HEK293 (cell line): ENCODE data around the gene JTB.

ENCODE experiments used
- BCL11A ChIP-seq: fragments of 450-650 bp; formaldehyde crosslinking; IDR thresholded peaks from 2 replicates; pipeline ENCODE4 v1.5.1; 2016; ENCODE audit warnings: low read depth, missing biosample characterization, missing genetic modification characterization
- EGR2 ChIP-seq: fragments of 450-650 bp; formaldehyde crosslinking; IDR thresholded peaks from 2 replicates; pipeline ENCODE4 v1.5.1; 2016; ENCODE audit warnings: low read depth, missing biosample characterization, missing genetic modification characterization
- GLI2 ChIP-seq: fragments of 450-650 bp; formaldehyde crosslinking; IDR thresholded peaks from 2 replicates; pipeline ENCODE4; 2017; ENCODE audit warnings: missing biosample characterization, missing genetic modification characterization, low read depth, borderline replicate concordance
- KLF10 ChIP-seq: fragments of 450-650 bp; IDR thresholded peaks from 2 replicates; pipeline ENCODE4 v1.5.1; 2018; ENCODE audit warnings: missing biosample characterization, mild to moderate bottlenecking, missing genetic modification characterization
- KLF9 ChIP-seq: fragments of 450-650 bp; formaldehyde crosslinking; IDR thresholded peaks from 2 replicates; pipeline ENCODE4 v1.5.1; 2016; ENCODE audit warnings: missing biosample characterization, missing genetic modification characterization, low read depth
- OSR2 ChIP-seq: fragments of 450-650 bp; formaldehyde crosslinking; IDR thresholded peaks from 2 replicates; pipeline ENCODE4 v1.5.1; 2016; ENCODE audit warnings: missing biosample characterization, missing genetic modification characterization
- SCRT1 ChIP-seq: fragments of 450-650 bp; formaldehyde crosslinking; IDR thresholded peaks from 2 replicates; pipeline ENCODE4 v1.5.1; 2016; ENCODE audit warnings: missing biosample characterization, missing genetic modification characterization, borderline replicate concordance
- SP2 ChIP-seq: fragments of 450-650 bp; formaldehyde crosslinking; IDR thresholded peaks from 2 replicates; pipeline ENCODE4 v1.5.1; 2016; ENCODE audit warnings: missing biosample characterization, missing genetic modification characterization
- SP3 ChIP-seq: fragments of 450-650 bp; formaldehyde crosslinking; IDR thresholded peaks from 2 replicates; pipeline ENCODE4 v1.5.1; 2016; ENCODE audit warnings: missing biosample characterization, missing genetic modification characterization
- WT1 ChIP-seq: fragments of 450-650 bp; formaldehyde crosslinking; IDR thresholded peaks from 2 replicates; pipeline ENCODE4 v1.5.1; 2016; ENCODE audit warnings: missing biosample characterization, missing genetic modification characterization
- ZBTB1 ChIP-seq: fragments of 450-650 bp; formaldehyde crosslinking; IDR thresholded peaks from 2 replicates; pipeline ENCODE4 v1.5.1; 2016; ENCODE audit warnings: missing biosample characterization, missing genetic modification characterization
- ZBTB20 ChIP-seq: fragments of 450-650 bp; formaldehyde crosslinking; IDR thresholded peaks from 2 replicates; pipeline ENCODE4 v1.5.1; 2016; ENCODE audit warnings: missing biosample characterization, missing genetic modification characterization
- ZBTB21 ChIP-seq: fragments of 450-650 bp; formaldehyde crosslinking; IDR thresholded peaks from 2 replicates; pipeline ENCODE4 v1.5.1; 2017; ENCODE audit warnings: missing biosample characterization, missing genetic modification characterization
- ZBTB7A ChIP-seq: fragments of 450-650 bp; formaldehyde crosslinking; IDR thresholded peaks from 2 replicates; pipeline ENCODE4 v1.5.1; 2016; ENCODE audit warnings: low read depth, missing biosample characterization, missing genetic modification characterization
- ZEB2 ChIP-seq: fragments of 450-650 bp; formaldehyde crosslinking; IDR thresholded peaks from 2 replicates; pipeline ENCODE4 v1.5.1; 2016; ENCODE audit warnings: missing biosample characterization, missing genetic modification characterization
- ZIC2 ChIP-seq: fragments of 450-650 bp; formaldehyde crosslinking; IDR thresholded peaks from 2 replicates; pipeline ENCODE4 v1.5.1; 2016; ENCODE audit warnings: missing biosample characterization, missing genetic modification characterization
- ZNF133 ChIP-seq: fragments of 450-650 bp; formaldehyde crosslinking; IDR thresholded peaks from 2 replicates; pipeline ENCODE4 v1.5.1; 2016; ENCODE audit warnings: missing biosample characterization, missing genetic modification characterization
- ZNF146 ChIP-seq: fragments of 450-650 bp; formaldehyde crosslinking; IDR thresholded peaks from 2 replicates; pipeline ENCODE4 v1.5.1; 2016; ENCODE audit warnings: missing biosample characterization, missing genetic modification characterization
- ZNF202 ChIP-seq: fragments of 450-650 bp; formaldehyde crosslinking; IDR thresholded peaks from 2 replicates; pipeline ENCODE4 v1.5.1; 2016; ENCODE audit warnings: missing biosample characterization, missing genetic modification characterization, borderline replicate concordance
- ZNF221 ChIP-seq: fragments of 450-650 bp; formaldehyde crosslinking; IDR thresholded peaks from 2 replicates; pipeline ENCODE4 v1.5.1; 2017; ENCODE audit warnings: missing biosample characterization, missing genetic modification characterization, borderline replicate concordance
- ZNF266 ChIP-seq: fragments of 450-650 bp; formaldehyde crosslinking; IDR thresholded peaks from 2 replicates; pipeline ENCODE4 v1.5.1; 2016; ENCODE audit warnings: missing biosample characterization, missing genetic modification characterization, low read depth
- ZNF292 ChIP-seq: fragments of 450-650 bp; formaldehyde crosslinking; IDR thresholded peaks from 2 replicates; pipeline ENCODE4 v1.5.1; 2016; ENCODE audit warnings: low read depth, missing biosample characterization, missing genetic modification characterization, borderline replicate concordance
- ZNF350 ChIP-seq: fragments of 450-650 bp; formaldehyde crosslinking; IDR thresholded peaks from 2 replicates; pipeline ENCODE4 v1.5.0; 2017; ENCODE audit warnings: missing biosample characterization, mild to moderate bottlenecking, missing genetic modification characterization
- ZNF548 ChIP-seq: fragments of 450-650 bp; formaldehyde crosslinking; IDR thresholded peaks from 2 replicates; pipeline ENCODE4 v1.5.1; 2016; ENCODE audit warnings: missing biosample characterization, missing genetic modification characterization
- ZNF549 ChIP-seq: fragments of 450-650 bp; IDR thresholded peaks from 2 replicates; pipeline ENCODE4 v1.5.1; 2018; ENCODE audit warnings: missing biosample characterization, missing genetic modification characterization, mild to moderate bottlenecking, inconsistent platforms, moderate library complexity
- ZNF555 ChIP-seq: fragments of 450-650 bp; formaldehyde crosslinking; conservative IDR thresholded peaks from 2 replicates; pipeline ENCODE4 v1.5.1; 2017; ENCODE audit warnings: missing biosample characterization, mild to moderate bottlenecking, missing genetic modification characterization, inconsistent platforms
- ZNF664 ChIP-seq: fragments of 450-650 bp; formaldehyde crosslinking; IDR thresholded peaks from 2 replicates; pipeline ENCODE4 v1.5.1; 2016; ENCODE audit warnings: missing biosample characterization, missing genetic modification characterization
- TF ChIP-seq, protein P1 (sequence below): fragments of 450-650 bp; formaldehyde crosslinking; IDR thresholded peaks from 2 replicates; pipeline ENCODE4 v1.5.1; 2017; ENCODE audit warnings: missing biosample characterization, missing genetic modification characterization
- TF ChIP-seq, protein P2 (sequence below): fragments of 450-650 bp; formaldehyde crosslinking; IDR thresholded peaks from 2 replicates; pipeline ENCODE4 v1.5.1; 2017; ENCODE audit warnings: missing biosample characterization, missing genetic modification characterization
- TF ChIP-seq, protein P3 (sequence below): fragments of 450-650 bp; formaldehyde crosslinking; IDR thresholded peaks from 2 replicates; pipeline ENCODE4 v1.5.1; 2016; ENCODE audit warnings: missing biosample characterization, missing genetic modification characterization
- TF ChIP-seq, protein P4 (sequence below): IDR thresholded peaks from 2 replicates; pipeline ENCODE4 v1.6.1; 2011; ENCODE audit warnings: mild to moderate bottlenecking, low read depth, low read length, borderline replicate concordance
- TF ChIP-seq, protein P5 (sequence below): fragments of 450-650 bp; formaldehyde crosslinking; IDR thresholded peaks from 2 replicates; pipeline ENCODE4 v1.5.1; 2016; ENCODE audit warnings: missing biosample characterization, missing genetic modification characterization
- TF ChIP-seq, protein P6 (sequence below): fragments of 450-650 bp; formaldehyde crosslinking; IDR thresholded peaks from 2 replicates; pipeline ENCODE4 v1.5.1; 2017; ENCODE audit warnings: missing biosample characterization, missing genetic modification characterization

JTB gene

DNA sequence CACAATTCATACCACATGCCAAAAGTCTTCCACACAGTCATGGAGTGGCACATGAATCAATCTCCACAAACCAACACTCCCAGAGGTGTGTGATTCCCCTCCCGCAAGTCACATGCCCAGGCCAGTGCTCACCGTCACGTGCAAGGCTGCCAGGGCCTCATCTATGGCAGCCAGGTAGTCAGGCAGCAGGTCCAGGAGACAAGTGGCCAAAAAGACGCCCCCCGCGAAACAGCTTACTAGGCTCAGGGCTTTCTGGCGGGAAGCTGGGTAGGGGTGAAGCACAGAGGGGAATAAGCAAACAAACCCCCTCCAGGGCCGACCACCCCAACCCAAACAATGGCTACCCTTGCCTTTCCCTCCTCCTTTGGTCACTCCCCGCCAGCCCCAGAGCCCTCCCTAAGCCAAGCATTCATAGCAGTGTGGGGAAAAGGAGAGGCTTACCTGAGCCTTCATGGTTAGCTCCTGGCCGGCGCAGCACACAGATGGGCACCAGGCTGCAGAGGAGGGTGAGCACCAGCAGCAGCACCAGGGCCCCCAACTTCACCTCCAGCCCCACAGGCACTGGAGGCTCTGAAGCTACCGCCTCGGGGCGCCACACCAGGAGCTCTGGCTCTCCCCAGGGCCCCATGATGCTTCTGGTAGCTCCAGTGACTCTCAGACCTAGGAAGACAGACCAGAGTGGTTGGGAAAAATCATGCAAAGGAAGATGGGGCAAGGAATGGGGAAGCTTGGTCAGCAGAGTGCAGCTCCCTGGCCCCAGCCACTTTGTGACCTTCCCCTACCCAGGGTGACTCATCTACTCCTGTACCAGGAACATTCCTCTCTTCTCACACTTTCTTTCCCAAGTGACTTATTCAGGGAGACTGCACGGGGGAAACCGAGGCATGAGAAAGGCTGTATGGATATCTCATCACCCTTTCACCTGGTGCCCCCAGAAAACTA is 15.1 kb downstream of the JTB start (continued):
- TF ChIP-seq ZEB2 (no peak), ZBTB20 (tag by site-specific recombination) (peak; percentile 47; the same call in 1 of the 2 replicates), ZBTB7A (tag by site-specific recombination) (no peak), ZNF350 (tag by site-specific recombination) (no peak), KLF9 (tag by site-specific recombination) (no peak), GLI2 (no peak), ZBTB21 (tag by site-specific recombination) (no peak), OSR2 (no peak), SP2 (tag by site-specific recombination) (no peak), ZNF555 (tag by site-specific recombination) (no peak), ZNF266 (tag by site-specific recombination) (no peak), SCRT1 (tag by site-specific recombination) (no peak), WT1 (tag by site-specific recombination) (peak; percentile 54; the same call in 1 of the 2 replicates), ZNF202 (tag by site-specific recombination) (no peak), ZNF549 (tag by site-specific recombination) (no peak), EGR2 (tag by site-specific recombination) (no peak), BCL11A (tag by site-specific recombination) (no peak), ZNF133 (tag by site-specific recombination) (no peak), ZNF664 (tag by site-specific recombination) (no peak), ZNF292 (tag by site-specific recombination) (no peak), ZBTB1 (tag by site-specific recombination) (no peak), KLF10 (tag by site-specific recombination) (no peak), ZNF221 (tag by site-specific recombination) (no peak), ZNF146 (no peak), ZNF548 (tag by site-specific recombination) (no peak), ZIC2 (tag by site-specific recombination) (peak; percentile 40; the same call in 1 of the 2 replicates), SP3 (tag by site-specific recombination) (no peak)
- TF ChIP-seq, protein P1, sequence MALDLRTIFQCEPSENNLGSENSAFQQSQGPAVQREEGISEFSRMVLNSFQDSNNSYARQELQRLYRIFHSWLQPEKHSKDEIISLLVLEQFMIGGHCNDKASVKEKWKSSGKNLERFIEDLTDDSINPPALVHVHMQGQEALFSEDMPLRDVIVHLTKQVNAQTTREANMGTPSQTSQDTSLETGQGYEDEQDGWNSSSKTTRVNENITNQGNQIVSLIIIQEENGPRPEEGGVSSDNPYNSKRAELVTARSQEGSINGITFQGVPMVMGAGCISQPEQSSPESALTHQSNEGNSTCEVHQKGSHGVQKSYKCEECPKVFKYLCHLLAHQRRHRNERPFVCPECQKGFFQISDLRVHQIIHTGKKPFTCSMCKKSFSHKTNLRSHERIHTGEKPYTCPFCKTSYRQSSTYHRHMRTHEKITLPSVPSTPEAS (tag by site-specific recombination) = no peak
- TF ChIP-seq, protein P2, sequence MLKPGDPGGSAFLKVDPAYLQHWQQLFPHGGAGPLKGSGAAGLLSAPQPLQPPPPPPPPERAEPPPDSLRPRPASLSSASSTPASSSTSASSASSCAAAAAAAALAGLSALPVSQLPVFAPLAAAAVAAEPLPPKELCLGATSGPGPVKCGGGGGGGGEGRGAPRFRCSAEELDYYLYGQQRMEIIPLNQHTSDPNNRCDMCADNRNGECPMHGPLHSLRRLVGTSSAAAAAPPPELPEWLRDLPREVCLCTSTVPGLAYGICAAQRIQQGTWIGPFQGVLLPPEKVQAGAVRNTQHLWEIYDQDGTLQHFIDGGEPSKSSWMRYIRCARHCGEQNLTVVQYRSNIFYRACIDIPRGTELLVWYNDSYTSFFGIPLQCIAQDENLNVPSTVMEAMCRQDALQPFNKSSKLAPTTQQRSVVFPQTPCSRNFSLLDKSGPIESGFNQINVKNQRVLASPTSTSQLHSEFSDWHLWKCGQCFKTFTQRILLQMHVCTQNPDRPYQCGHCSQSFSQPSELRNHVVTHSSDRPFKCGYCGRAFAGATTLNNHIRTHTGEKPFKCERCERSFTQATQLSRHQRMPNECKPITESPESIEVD = no peak
- TF ChIP-seq, protein P3, sequence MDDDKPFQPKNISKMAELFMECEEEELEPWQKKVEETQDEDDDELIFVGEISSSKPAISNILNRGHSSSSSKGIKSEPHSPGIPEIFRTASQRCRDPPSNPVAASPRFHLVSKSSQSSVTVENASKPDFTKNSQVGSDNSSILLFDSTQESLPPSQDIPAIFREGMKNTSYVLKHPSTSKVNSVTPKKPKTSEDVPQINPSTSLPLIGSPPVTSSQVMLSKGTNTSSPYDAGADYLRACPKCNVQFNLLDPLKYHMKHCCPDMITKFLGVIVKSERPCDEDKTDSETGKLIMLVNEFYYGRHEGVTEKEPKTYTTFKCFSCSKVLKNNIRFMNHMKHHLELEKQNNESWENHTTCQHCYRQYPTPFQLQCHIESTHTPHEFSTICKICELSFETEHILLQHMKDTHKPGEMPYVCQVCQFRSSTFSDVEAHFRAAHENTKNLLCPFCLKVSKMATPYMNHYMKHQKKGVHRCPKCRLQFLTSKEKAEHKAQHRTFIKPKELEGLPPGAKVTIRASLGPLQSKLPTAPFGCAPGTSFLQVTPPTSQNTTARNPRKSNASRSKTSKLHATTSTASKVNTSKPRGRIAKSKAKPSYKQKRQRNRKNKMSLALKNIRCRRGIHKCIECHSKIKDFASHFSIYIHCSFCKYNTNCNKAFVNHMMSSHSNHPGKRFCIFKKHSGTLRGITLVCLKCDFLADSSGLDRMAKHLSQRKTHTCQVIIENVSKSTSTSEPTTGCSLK = no peak
- TF ChIP-seq, protein P4, sequence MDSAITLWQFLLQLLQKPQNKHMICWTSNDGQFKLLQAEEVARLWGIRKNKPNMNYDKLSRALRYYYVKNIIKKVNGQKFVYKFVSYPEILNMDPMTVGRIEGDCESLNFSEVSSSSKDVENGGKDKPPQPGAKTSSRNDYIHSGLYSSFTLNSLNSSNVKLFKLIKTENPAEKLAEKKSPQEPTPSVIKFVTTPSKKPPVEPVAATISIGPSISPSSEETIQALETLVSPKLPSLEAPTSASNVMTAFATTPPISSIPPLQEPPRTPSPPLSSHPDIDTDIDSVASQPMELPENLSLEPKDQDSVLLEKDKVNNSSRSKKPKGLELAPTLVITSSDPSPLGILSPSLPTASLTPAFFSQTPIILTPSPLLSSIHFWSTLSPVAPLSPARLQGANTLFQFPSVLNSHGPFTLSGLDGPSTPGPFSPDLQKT = no peak
- TF ChIP-seq, protein P5, sequence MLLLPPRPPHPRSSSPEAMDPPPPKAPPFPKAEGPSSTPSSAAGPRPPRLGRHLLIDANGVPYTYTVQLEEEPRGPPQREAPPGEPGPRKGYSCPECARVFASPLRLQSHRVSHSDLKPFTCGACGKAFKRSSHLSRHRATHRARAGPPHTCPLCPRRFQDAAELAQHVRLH (tag by site-specific recombination) = no peak
- TF ChIP-seq, protein P6, sequence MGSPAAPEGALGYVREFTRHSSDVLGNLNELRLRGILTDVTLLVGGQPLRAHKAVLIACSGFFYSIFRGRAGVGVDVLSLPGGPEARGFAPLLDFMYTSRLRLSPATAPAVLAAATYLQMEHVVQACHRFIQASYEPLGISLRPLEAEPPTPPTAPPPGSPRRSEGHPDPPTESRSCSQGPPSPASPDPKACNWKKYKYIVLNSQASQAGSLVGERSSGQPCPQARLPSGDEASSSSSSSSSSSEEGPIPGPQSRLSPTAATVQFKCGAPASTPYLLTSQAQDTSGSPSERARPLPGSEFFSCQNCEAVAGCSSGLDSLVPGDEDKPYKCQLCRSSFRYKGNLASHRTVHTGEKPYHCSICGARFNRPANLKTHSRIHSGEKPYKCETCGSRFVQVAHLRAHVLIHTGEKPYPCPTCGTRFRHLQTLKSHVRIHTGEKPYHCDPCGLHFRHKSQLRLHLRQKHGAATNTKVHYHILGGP = no peak
